ENCODE results near the gene CPOX. TPM values are rescaled to one million over a fixed set of nuclear protein-coding genes. Genes with fewer than 3 reads are reported as not detected.

Gene CPOX
- total RNA-seq, 1 donor from 2014 or later, result 18.0 TPM

- intact Hi-C loops (cut with DNase I), result no loop called here
- no peak overlapping the region for H3K27ac ChIP-seq
- ATAC-seq, result no peak
- H3K4me1 ChIP-seq, result no peaks in the 10 kb centered on the region
- DNase-seq, result no peak
- H3K36me3 ChIP-seq, result no peaks in the 10 kb centered on the region
- TF ChIP-seq CTCF (IDR thresholded peaks at IDR 0.05), result no peak
- no peaks in the 10 kb centered on the region for H3K27me3 ChIP-seq (ENCODE audit: low read depth)
- no peak overlapping the region for H3K4me3 ChIP-seq
- H3K9me3 ChIP-seq, result no peaks in the 10 kb centered on the region
Measured at GRCh38 chr3:98558100-98558827, 35.1 kb downstream of the CPOX start.

GRCh38 chr3:98557324-98558010 lies 35.9 kb downstream of the CPOX start:
- Histone ChIP-seq H3K27me3 (ENCODE audit: low read depth) (no peaks in the 10 kb centered on the region), H3K27ac (no peak overlapping the region), H3K4me1 (no peaks in the 10 kb centered on the region), H3K36me3 (no peaks in the 10 kb centered on the region), H3K9me3 (no peaks in the 10 kb centered on the region), H3K4me3 (no peak overlapping the region)
- intact Hi-C loops (cut with DNase I), result no loop called here
- ATAC-seq (no peak), DNase-seq (no peak)
- TF ChIP-seq CTCF (IDR thresholded peaks at IDR 0.05), result no peak

GRCh38 chr3:98556164-98557130 lies 37.0 kb downstream of the CPOX start:
- Histone ChIP-seq H3K4me1 (no peaks in the 10 kb centered on the region), H3K9me3 (no peaks in the 10 kb centered on the region), H3K27me3 (ENCODE audit: low read depth) (no peaks in the 10 kb centered on the region), H3K4me3 (peak overlapping the region; percentile 0), H3K36me3 (no peaks in the 10 kb centered on the region), H3K27ac (peak overlapping the region; percentile 37)
- no peak for ATAC-seq
- intact Hi-C loops (cut with DNase I), result no loop called here
- no peak for TF ChIP-seq CTCF (IDR thresholded peaks at IDR 0.05)
- DNase-seq, result no peak

GRCh38 chr3:98555025-98555379 lies 38.4 kb downstream of the CPOX start:
- TF ChIP-seq CTCF (IDR thresholded peaks at IDR 0.05), result no peak
- intact Hi-C loops (cut with DNase I), result no loop called here
- no peak for ATAC-seq
- no peaks in the 10 kb centered on the region for H3K36me3 ChIP-seq
- H3K9me3 ChIP-seq, result no peaks in the 10 kb centered on the region
- H3K27me3 ChIP-seq (ENCODE audit: low read depth), result no peaks in the 10 kb centered on the region
- H3K4me1 ChIP-seq, result no peaks in the 10 kb centered on the region
- H3K27ac ChIP-seq, result peak overlapping the region; percentile 13
- no peak overlapping the region for H3K4me3 ChIP-seq
- no peak for DNase-seq

- no peak for TF ChIP-seq CTCF (IDR thresholded peaks at IDR 0.05)
- intact Hi-C loops (cut with DNase I), result no loop called here
- no peaks in the 10 kb centered on the region for H3K27me3 ChIP-seq (ENCODE audit: low read depth)
- H3K9me3 ChIP-seq, result no peaks in the 10 kb centered on the region
- ATAC-seq (no peak), DNase-seq (no peak)
- no peak overlapping the region for H3K27ac ChIP-seq
- no peak overlapping the region for H3K4me3 ChIP-seq
- H3K4me1 ChIP-seq, result no peaks in the 10 kb centered on the region
- no peaks in the 10 kb centered on the region for H3K36me3 ChIP-seq
Measured at GRCh38 chr3:98554580-98554979, 38.8 kb downstream of the CPOX start.

Measured in lower lobe of right lung (tissue), 2 donors.